Measurements from ENCODE around the gene B4GALT2. TPM values are rescaled to one million over a fixed set of nuclear protein-coding genes. Genes with fewer than 3 reads are reported as not detected.
A peak's percentile ranks its signal among the peaks of the same experiment; 100 is the strongest.

Gene B4GALT2
- total RNA-seq, 1 donor from 2014 or later: 56.6 TPM

DNA sequence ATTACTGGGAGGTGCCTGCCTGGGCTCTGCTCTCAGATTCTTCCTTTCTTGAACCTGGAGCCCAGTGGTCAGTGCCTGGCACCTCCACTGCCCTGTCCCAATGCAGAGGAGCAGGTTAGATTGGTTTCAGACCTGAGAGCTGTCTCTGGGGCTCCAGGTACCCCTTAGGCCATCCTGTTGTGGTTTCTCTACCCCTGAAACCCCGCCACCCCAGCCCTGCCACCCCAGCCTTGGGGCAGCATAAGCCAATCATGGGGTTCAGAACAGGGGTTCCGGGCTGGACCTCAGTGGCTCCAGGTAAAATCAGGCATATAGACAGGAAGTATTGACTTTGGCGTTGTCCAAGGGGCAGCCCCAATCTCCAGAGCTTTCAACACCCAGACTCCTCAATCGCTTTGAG lies 55.4 kb downstream of the B4GALT2 start:
- FAIRE-seq: no peak

DNA sequence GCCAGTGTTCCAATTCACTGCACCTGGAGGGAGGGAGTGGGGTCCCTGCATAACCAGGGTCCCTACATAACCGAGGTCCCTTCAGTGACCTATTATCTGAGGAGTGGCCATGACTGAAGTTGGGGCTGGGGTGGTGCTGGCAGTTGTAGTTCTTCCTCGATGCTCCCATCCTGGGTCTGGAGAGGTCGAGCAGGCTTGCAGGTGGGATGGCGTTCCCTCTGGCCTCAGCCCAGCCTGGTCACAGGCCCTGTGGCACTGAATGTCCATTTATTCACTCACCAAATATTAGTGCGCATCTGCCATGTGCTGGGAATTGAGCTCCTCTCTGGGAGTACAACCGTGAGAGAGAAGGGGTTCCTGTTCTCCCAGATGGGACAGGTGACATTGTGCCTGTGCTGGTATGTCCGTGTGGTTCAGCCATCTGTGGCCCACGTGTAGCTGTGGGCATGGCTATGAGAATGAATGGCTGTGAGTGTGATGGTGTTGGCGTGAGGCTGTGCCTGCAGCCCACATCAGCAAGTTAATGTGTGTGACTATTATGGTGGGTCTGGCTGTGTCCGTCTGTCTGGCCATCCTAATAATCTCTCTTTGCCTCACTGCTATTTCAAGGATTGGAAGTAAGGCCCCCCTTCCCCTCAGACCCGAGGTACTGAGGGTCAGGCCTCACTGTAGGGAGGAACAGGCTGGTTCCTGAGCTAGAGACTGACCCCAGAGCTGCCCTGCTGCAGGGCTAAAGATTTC lies 56.1 kb downstream of the B4GALT2 start:
- Mint-ChIP-seq H3K36me3 (ENCODE audit: low read depth, unreplicated experiment) (no peaks in the 10 kb centered on the region), H3K4me3 (ENCODE audit: unreplicated experiment) (no peak overlapping the region), H3K9me3 (ENCODE audit: unreplicated experiment) (no peaks in the 10 kb centered on the region), H3K4me1 (ENCODE audit: low read depth, unreplicated experiment) (peaks cover 2% of the 10 kb centered on the region), H3K27ac (ENCODE audit: unreplicated experiment) (peak overlapping the region; percentile 34), H3K27me3 (ENCODE audit: low read depth, unreplicated experiment) (peaks cover 5% of the 10 kb centered on the region)
- Histone ChIP-seq H3K79me2 (ENCODE audit: insufficient read depth, low read length) (no peaks in the 10 kb centered on the region), H2AFZ (ENCODE audit: low read depth, low read length) (no peak overlapping the region), H3K27me3 (ENCODE audit: insufficient read depth, low read length) (no peaks in the 10 kb centered on the region), H3K9me3 (ENCODE audit: insufficient read depth, low read depth, low read length) (no peaks in the 10 kb centered on the region), H4K20me1 (ENCODE audit: insufficient read depth, low read length) (no peaks in the 10 kb centered on the region), H3K36me3 (ENCODE audit: insufficient read depth, low read length) (no peaks in the 10 kb centered on the region), H3K4me2 (ENCODE audit: low read length) (no peak overlapping the region), H3K27ac (ENCODE audit: low read depth, low read length) (no peak overlapping the region), H3K4me3 (ENCODE audit: insufficient read depth, low read depth, low read length) (no peak overlapping the region), H3K4me1 (ENCODE audit: insufficient read depth, low read length) (no peaks in the 10 kb centered on the region), H3K9ac (ENCODE audit: low read length) (no peak overlapping the region)
- FAIRE-seq (no peak), DNase-seq (ENCODE audit: low read depth) (no peak)
- TF ChIP-seq, protein P1, sequence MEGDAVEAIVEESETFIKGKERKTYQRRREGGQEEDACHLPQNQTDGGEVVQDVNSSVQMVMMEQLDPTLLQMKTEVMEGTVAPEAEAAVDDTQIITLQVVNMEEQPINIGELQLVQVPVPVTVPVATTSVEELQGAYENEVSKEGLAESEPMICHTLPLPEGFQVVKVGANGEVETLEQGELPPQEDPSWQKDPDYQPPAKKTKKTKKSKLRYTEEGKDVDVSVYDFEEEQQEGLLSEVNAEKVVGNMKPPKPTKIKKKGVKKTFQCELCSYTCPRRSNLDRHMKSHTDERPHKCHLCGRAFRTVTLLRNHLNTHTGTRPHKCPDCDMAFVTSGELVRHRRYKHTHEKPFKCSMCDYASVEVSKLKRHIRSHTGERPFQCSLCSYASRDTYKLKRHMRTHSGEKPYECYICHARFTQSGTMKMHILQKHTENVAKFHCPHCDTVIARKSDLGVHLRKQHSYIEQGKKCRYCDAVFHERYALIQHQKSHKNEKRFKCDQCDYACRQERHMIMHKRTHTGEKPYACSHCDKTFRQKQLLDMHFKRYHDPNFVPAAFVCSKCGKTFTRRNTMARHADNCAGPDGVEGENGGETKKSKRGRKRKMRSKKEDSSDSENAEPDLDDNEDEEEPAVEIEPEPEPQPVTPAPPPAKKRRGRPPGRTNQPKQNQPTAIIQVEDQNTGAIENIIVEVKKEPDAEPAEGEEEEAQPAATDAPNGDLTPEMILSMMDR (IDR thresholded peaks at IDR 0.05; ENCODE audit: insufficient read depth, low read depth, low read length): no peak
- no peak for TF ChIP-seq EZH2 (IDR thresholded peaks at IDR 0.05; ENCODE audit: insufficient read depth, low read length)

More for the DNA sequence above, 55.4 kb downstream of the B4GALT2 start:
- H3K9me3 ChIP-seq (ENCODE audit: insufficient read depth, low read depth, low read length): no peaks in the 10 kb centered on the region
- H2AFZ ChIP-seq (ENCODE audit: low read depth, low read length): no peak overlapping the region
- Mint-ChIP-seq H3K36me3 (ENCODE audit: low read depth, unreplicated experiment) (no peaks in the 10 kb centered on the region), H3K9me3 (ENCODE audit: unreplicated experiment) (no peaks in the 10 kb centered on the region), H3K4me3 (ENCODE audit: unreplicated experiment) (no peak overlapping the region), H3K4me1 (ENCODE audit: low read depth, unreplicated experiment) (peaks cover 6% of the 10 kb centered on the region), H3K27ac (ENCODE audit: unreplicated experiment) (no peak overlapping the region), H3K27me3 (ENCODE audit: low read depth, unreplicated experiment) (peaks cover 5% of the 10 kb centered on the region)
- TF ChIP-seq EZH2 (IDR thresholded peaks at IDR 0.05; ENCODE audit: insufficient read depth, low read length): no peak
- TF ChIP-seq, protein P1 (IDR thresholded peaks at IDR 0.05; ENCODE audit: insufficient read depth, low read depth, low read length): no peak
- no peaks in the 10 kb centered on the region for H3K36me3 ChIP-seq (ENCODE audit: insufficient read depth, low read length)
- H3K27ac ChIP-seq (ENCODE audit: low read depth, low read length): no peak overlapping the region
- no peak for DNase-seq (ENCODE audit: low read depth)
- no peaks in the 10 kb centered on the region for H3K27me3 ChIP-seq (ENCODE audit: insufficient read depth, low read length)
- no peak overlapping the region for H3K4me3 ChIP-seq (ENCODE audit: insufficient read depth, low read depth, low read length)
- no peaks in the 10 kb centered on the region for H3K79me2 ChIP-seq (ENCODE audit: insufficient read depth, low read length)
- H3K4me2 ChIP-seq (ENCODE audit: low read length): no peak overlapping the region
- peaks cover 7% of the 10 kb centered on the region for H3K4me1 ChIP-seq (ENCODE audit: insufficient read depth, low read length)
- no peak overlapping the region for H3K9ac ChIP-seq (ENCODE audit: low read length)
- no peaks in the 10 kb centered on the region for H4K20me1 ChIP-seq (ENCODE audit: insufficient read depth, low read length)
